ES-I3 (cell line): ENCODE results near the gene PRKAR1B.
"Not testable (repeated sequence)": the region's sequence is repeated elsewhere in the genome, so short reads cannot be mapped to it uniquely, and the experiment has no call there.

Experiments used
- H3K36me3 ChIP-seq: 2 replicates; pipeline ENCODE4 v1.6.1; 2013; ENCODE audit warnings: mild to moderate bottlenecking, low read length, control low read depth, moderate library complexity; ENCODE audit not compliant: insufficient read depth
- H3K4me1 ChIP-seq: 2 replicates; pipeline ENCODE4 v1.6.1; 2013; ENCODE audit warnings: mild to moderate bottlenecking, control low read depth, low read length; ENCODE audit not compliant: insufficient read depth
- H3K9ac ChIP-seq: 2 replicates; pipeline ENCODE4 v1.6.1; 2013; ENCODE audit warnings: low read depth, mild to moderate bottlenecking, low read length, moderate library complexity
- H3K9me3 ChIP-seq: 2 replicates; pipeline ENCODE4 v1.6.1; 2013; ENCODE audit warnings: mild to moderate bottlenecking, low read length, moderate library complexity; ENCODE audit not compliant: control insufficient read depth, insufficient read depth

The PRKAR1B gene

DNA sequence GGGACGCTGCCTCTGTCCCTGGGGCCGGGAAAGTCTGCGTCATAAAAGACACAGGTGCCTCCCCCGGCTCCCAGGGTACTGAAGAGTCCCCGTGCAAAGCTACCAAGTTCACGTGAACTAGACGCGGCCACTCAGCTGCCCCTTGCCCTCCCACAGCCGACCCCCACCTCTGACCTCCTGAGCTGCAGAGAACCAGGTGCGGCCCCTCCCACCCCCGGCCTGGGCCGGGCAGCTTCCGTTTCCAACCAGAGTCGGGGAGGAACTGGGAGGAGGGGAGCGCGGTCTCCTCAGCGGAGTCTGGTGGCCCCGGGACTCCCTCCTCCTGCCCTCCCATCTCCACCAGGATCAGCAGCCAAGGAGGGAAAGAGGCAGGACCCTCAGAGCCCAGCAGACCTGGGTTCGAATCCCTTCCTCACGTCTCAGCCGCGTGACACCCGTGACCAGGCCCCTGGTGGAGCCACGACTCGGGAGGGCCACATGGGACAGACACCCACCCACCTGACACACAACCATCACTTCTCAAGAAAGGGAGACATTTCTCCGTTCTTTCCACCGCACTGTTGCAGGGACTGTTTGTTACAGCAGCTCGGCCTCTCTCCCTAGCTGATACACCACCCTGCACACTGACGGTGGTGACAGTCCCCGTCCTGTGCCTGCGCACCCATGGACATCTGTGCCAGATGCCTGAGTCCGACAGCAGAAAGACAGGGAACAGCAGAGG is 170.1 kb downstream of the PRKAR1B start:
- no peak overlapping the region for H3K9ac ChIP-seq
- no peaks in the 10 kb centered on the region for H3K4me1 ChIP-seq
- H3K9me3 ChIP-seq = no peaks in the 10 kb centered on the region
- H3K36me3 ChIP-seq = no peaks in the 10 kb centered on the region

DNA sequence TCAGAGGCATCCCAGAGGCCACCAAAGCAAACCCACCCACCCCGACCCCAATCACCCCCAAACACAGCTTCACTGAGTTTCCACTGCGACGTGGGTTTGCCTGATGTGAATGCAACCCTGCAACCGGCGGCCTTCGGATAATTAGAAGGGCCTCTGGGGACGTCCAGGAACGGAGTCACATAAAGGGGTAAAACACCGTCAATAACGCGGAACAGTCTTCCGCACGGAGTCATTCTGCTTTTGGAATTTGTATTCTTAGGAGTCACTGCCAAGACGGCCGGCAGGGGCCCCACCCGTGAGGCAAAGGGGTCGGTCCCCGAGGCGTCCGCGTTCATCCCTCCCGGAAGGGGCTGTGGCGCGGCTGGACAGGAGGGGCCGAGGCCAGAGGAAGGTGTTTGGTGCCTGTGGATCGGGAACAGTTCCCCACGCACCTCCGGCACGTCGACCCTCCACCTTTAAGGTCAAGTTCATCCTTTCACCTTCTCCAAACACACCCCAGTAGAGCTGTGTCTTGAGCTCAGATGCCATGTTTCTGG is 170.7 kb downstream of the PRKAR1B start:
- Histone ChIP-seq H3K9ac (no peak overlapping the region), H3K9me3 (no peaks in the 10 kb centered on the region), H3K4me1 (no peaks in the 10 kb centered on the region), H3K36me3 (no peaks in the 10 kb centered on the region)

DNA sequence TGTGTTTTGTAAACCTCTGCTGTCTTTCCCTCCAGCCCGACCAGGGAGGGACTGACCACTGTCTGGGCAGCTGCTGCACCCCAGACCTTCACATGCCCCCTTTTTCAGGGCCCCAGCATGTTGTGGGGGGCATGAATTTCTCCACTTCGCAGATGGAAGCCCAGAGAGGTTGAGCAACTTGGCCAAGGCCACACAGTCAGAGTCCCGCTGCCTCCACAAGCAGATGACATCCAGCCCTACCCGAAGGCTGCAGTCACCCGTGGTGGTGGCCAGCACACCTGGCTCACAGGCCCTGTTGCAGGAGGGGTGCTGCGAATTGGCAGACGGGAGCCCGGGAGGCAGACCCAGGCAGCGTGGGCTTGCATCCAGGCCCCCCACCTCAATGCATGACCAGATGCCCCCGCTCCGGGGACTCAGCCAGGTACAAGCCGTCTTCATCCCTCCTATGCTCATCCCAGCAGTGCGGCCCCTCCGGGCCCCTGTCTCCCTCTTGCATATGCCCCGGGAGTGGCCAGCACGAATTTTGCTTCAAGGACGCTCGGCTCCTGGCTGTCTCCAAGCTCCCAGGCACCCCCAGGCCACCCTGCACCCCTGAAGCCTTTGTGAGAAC is 171.4 kb downstream of the PRKAR1B start:
- Histone ChIP-seq H3K4me1 (no peaks in the 10 kb centered on the region), H3K9ac (no peak overlapping the region), H3K36me3 (no peaks in the 10 kb centered on the region), H3K9me3 (no peaks in the 10 kb centered on the region)

DNA sequence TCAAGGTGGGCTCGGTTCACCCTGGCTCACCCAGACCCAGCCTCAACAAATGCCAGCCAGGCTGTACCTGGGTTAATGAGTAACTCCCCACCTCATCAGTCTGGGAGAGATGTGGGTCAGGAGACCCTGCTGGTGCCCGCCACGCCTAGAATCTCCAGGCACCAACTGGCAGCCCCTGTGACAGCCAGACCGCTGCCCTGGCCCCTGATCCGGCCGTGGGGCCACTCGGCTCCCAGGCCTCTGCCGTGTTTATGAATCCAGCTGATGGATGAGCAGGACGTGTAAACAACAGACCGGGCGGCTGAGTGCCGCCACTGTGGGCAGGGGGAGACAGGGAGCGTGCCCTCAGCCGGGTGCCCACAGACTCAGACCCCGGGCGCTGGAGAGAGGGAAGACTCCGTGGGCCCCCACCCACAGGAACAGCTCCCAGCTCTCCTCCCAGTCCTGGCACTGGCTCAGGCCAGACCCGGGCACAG is 173.4 kb downstream of the PRKAR1B start:
- no peaks in the 10 kb centered on the region for H3K4me1 ChIP-seq
- H3K9me3 ChIP-seq = no peaks in the 10 kb centered on the region
- H3K36me3 ChIP-seq = no peaks in the 10 kb centered on the region
- H3K9ac ChIP-seq = no peak overlapping the region

- Histone ChIP-seq H3K4me1 (no peaks in the 10 kb centered on the region), H3K9me3 (no peaks in the 10 kb centered on the region), H3K36me3 (no peaks in the 10 kb centered on the region), H3K9ac (no peak overlapping the region)
Observed at GRCh38 chr7:552868-553635, 174.0 kb downstream of the PRKAR1B start.

- not testable (repeated sequence) for H3K4me1 ChIP-seq, H3K9me3 ChIP-seq, H3K9ac ChIP-seq, H3K36me3 ChIP-seq
Observed at GRCh38 chr7:552151-552867, 174.8 kb downstream of the PRKAR1B start.

- H3K9ac ChIP-seq, H3K36me3 ChIP-seq, H3K9me3 ChIP-seq, H3K4me1 ChIP-seq: not testable (repeated sequence)
Observed at GRCh38 chr7:551615-551970, 175.5 kb downstream of the PRKAR1B start.

DNA sequence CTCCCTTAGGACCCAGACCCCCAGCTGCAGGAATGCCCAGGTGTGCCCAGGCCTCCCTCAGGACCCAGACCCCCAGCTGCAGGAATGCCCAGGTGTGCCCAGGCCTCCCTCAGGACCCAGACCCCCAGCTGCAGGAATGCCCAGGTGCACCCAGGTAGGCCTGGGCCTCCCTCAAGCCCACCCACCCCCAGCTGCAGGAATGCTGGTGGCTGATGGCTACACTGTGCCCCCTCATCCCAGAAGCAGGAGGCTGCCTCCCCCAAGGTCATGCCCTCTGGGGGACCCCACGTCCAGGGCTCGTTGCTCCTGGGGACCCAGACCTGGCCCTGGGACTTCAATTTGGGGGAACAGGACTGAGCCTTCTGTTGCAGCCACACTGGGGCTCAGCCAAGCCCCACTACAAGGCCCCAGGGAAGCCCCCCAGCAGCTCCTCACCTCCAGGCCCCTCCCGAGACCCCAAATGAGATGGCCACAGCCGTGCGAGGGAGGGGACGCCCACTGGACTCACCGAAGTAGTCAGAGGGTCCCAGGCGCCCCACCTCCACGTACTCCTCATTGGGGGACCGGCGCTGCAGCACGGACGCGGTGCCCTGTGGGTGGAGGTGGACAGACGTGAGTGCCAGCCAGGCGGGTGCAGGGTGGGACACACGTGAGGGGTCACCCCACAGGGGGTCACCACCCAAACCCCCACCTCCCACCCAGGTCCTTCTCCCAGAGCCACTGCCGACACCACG is 176.0 kb downstream of the PRKAR1B start:
- no peaks in the 10 kb centered on the region for H3K4me1 ChIP-seq

GRCh38 chr7:549891-550625 is 177.0 kb downstream of the PRKAR1B start:
- H3K9me3 ChIP-seq = no peaks in the 10 kb centered on the region
- H3K9ac ChIP-seq = no peak overlapping the region
- H3K4me1 ChIP-seq = no peaks in the 10 kb centered on the region
- no peaks in the 10 kb centered on the region for H3K36me3 ChIP-seq

More for the DNA sequence above, 176.0 kb downstream of the PRKAR1B start:
- Histone ChIP-seq H3K9ac (no peak overlapping the region), H3K36me3 (no peaks in the 10 kb centered on the region), H3K9me3 (no peaks in the 10 kb centered on the region)

GRCh38 chr7:549066-549890 is 177.8 kb downstream of the PRKAR1B start:
- Histone ChIP-seq H3K4me1 (no peaks in the 10 kb centered on the region), H3K9ac (no peak overlapping the region), H3K36me3 (no peaks in the 10 kb centered on the region), H3K9me3 (no peaks in the 10 kb centered on the region)

DNA sequence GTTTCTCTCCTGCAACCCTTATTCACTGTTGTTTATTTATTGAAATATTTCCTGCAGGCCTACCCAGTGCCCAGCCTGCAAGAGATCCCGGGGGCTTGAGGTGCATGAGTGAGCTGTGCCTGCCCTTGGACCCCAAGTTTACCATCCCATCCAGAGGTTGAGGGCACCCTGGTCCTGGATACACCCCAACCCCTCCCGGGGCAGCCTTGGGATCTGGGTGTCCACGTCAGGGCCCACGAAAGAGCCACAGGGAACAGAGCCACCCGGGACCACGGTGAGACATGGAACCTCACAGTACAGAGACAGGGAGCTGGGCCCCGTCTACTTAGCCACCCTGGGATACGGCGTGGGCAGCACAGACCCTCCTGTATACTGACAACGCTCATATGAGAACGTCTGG is 178.7 kb downstream of the PRKAR1B start:
- no peaks in the 10 kb centered on the region; the same call in 1 of the 2 replicates for H3K4me1 ChIP-seq
- no peak overlapping the region for H3K9ac ChIP-seq
- H3K9me3 ChIP-seq = no peaks in the 10 kb centered on the region
- no peaks in the 10 kb centered on the region for H3K36me3 ChIP-seq

GRCh38 chr7:545470-545869 is 181.6 kb downstream of the PRKAR1B start:
- Histone ChIP-seq H3K36me3 (no peaks in the 10 kb centered on the region), H3K9me3 (no peaks in the 10 kb centered on the region), H3K9ac (no peak overlapping the region), H3K4me1 (peaks cover 4% of the 10 kb centered on the region; the same call in 1 of the 2 replicates)
